ENCODE measurements around the gene ATP6V0B.

ATP6V0B gene

DNA sequence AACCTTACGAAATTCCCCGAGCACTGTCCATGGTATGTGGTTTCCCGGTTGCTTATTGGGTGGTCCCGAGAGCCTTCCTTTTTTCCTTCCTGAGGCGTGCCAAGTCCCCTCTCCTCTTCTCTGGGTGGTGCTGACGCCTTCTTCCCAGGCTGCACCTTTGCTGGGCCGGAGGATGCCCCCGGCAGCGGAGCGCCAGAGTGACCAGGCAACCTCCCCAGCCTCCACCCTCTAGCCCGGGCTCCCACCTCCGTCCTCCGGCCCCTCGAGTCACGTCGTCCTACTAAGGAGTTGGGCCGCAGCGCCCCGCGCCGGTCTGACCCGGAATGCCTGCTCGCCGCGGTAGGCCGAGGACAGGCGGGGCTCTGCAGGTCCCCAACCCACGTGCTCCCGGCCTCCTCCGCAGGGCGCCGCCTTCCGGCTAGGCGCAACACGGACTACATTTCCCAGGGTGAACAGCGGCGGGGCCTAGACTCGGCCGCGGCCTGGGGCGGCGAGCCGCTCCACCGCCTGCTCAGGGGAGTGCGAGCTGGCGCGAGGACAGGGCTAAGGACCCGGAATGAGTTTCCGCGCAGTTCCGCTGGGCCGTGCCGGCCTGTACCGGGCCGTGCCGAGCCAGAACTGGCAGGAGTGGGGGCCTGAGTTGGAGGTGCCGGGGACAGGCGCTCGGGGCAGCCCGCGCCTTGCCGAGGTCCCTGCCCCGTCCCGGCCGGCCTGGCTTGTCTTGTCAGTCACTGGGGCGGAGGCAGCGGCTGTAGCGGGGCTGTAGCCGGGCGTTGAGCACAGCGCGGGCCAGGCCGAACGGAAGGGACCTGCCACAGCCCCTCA is 28.3 kb upstream of the ATP6V0B start, which contains the start of gene IPO13:
IPO13 (plus strand) TSS at position 715 of the 825 bp plus-strand sequence. CDS start 651 bp downstream, outside the sequence.
- DNase-seq = peak; percentile 94

DNA sequence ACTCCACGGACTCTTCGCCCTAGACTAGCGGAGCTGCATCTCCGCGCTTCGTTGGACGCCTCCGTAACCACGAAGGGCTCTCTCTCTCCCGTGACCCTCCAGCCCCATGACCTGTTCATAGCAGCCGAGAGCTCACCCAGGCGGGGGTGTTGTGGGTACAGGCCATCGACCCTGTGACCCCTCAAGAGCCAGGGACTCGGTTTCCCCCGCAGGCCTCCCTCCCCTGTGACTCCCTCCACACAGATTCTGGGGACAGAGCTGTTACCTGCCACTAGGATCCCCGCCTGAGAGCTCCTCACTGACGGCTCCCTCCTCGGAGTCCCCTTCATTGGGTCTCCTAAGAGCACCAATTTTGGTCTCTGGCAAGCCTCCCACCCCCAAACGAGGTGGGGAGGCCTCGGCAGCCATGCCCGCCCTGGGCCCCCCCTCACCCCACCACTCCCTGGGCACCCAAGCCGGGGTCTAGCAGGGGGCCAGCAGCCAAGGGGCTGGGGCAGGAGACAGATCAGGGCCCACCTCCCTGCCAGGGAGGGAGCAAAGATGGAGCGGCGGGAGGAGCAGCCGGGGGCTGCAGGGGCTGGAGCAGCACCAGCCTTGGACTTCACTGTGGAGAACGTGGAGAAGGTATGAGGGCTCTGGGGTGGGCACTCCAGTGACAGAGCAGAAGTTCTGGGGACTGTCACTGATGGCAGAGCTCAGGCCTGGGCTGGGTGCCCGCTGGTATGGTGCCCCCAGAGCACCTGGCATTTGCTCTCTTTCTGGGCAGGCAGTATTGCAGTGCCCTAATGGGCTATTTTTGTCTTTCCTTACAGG is 27.5 kb upstream of the ATP6V0B start:
- no peak for DNase-seq

DNA sequence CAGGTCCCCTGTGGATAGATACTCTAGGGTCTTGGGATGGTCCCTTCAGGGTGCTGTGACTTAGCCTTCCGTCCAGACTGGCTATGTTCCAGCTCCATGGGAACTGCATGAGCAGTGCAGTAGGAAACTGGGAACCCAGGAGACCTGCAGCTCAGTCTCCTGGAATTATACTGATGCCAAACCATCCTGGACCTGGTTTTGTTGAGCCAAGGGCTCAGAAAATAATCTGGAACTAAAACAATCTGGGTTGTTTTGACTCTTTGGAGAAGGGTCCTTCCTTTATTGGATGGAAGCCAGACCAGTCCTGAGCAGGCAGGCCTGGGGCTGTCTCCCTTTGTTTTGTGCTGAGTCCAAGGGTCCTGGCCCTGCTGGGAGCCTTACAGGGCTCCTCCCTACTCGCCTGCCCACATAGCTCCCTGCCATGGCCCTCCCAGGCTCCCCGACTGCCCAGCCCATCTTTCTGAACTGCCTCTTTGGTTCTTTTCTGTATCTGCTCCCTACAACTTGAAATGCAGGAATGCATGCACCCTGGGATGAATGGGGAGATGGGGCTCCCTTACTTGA is 26.8 kb upstream of the ATP6V0B start:
- no peak for DNase-seq

DNA sequence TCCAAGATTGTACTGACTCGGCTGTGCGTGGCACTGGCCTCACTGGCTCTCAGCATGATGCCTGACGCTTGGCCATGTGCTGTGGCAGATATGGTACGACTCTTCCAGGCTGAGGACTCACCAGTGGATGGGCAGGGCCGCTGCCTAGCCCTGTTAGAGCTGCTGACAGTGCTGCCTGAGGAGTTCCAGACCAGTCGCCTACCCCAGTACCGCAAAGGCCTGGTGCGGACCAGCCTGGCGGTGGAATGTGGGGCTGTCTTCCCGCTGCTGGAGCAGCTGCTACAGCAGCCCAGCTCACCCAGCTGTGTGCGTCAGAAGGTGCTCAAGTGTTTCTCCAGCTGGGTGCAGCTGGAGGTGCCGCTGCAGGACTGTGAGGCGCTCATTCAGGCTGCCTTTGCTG is 25.1 kb upstream of the ATP6V0B start:
- DNase-seq = no peak

DNA sequence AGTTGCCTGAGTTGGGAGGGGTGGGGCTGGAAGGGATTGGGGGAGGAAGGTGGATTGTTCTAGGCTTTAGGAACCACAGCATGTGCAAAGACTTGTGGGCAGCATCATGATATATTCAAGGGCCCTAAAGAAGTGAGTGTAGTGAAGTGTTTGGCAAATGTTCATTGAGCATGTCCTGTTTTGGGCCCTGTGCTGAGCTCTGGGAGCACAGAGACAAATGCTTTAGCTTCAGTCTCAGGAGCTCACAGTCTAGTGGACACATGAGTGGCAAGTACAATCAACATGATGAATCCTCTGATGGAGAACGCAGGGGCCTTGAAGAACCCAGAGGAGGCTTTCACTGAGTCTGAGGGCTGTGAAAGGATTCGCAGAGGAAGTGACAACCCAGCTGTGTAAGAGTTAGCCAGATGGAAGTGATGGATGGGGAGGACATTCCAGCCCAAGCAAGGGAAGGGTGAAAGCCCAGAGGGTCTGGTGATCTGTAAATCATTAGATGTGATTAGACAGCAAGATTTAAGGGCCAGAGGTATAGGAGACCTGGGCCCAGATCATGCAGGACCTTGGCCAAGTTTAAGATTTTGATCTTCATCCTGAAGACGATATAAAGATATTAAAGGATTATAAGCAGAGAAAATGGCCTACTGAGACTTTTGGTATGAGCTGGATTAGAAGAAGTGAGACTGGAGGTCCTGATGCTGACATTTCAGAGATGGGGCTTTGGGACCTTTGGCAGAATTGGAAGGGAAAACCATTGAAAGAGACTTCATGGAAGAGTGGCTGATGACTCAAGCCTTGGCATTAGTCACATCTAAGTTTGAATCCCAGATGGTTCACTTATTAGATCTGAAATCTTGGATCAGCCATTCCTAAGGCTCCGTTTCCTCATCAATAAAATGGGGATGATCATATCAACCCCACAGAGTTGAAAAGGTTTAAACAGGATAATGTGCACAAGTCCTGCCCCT is 23.5 kb upstream of the ATP6V0B start:
- no peak for DNase-seq

DNA sequence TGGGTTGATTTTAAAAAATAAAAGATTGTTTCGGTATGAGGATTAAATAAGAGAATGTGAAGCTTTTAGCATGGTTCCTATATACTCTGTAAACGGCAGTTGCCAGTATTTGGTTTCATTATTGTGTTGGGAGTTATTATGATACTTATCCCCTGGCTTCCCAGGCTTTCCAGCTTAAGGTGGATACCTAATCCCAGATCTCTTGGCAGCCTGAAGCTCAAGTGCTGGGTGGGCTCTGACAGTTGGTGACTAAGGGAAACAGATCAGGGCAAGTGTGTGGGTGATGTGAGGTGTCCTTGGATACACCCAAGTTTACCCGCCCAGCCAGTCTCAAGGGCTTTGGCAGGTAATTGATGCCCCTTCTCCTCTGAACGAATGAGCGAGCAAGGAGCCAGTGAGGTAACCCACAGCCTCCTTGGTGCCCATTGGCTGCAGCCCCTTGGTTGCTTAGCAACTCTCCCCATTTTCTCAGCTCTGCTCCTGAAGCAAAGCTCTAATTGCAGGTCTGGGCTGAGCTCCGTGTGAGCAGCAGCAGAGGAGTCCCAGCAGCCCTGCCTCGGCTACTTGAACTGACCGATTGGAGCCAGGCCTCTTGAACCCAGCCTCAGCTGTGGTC is 21.9 kb upstream of the ATP6V0B start:
- DNase-seq = no peak

DNA sequence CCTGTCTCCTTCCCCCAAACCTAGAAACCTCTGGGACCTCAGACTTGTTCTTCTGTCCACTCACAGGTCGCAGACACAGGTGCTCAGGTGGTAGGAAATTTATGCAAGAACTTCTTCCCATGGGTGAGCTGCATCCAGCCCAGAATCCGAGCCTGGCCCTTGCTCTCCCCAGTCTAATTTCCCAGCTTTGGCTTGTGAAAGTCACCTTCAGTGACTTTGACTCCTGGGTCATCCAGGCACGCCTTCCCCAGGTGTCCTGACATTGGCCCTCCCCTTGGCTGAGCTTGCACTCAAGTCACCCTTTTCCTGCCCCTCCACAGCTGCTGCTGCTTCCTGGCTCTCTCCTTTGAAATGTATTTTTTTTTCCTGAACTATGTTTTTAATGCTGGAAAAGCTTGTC is 21.4 kb upstream of the ATP6V0B start:
- DNase-seq = no peak

DNA sequence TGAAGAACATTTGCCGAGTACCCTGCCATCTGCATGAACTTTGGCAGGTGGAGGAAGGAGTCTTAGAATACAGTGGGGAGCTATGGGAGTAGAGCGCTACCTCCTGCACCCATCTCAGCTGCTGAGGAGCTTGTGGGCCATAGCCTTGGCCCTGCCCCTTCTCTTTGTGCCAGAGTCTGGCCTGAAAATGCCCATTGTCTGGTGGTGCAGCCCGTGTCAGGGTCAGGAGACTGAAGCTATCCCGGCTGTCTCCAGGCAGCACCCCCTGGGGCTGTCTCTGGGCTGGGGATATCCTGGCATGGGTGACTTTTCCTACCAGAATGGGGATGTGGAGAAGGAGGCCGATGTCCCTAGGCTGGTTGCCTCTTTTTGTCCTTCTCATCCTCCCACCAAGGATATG is 20.7 kb upstream of the ATP6V0B start:
- DNase-seq = no peak

DNA sequence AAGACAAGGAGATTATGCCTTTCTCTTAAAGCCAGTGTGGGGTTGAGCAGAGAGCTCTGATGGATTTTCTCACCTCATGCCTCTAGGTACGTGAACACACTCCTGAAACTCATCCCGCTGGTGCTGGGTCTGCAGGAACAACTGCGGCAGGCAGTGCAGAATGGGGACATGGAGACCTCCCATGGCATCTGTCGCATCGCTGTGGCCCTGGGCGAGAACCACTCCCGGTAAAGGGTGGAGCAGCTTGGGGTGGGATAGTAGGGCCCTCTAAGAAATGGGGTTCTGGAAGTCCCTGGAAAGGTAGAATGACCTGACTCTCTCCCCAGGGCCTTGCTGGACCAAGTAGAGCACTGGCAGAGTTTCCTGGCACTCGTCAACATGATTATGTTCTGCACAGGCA is 18.5 kb upstream of the ATP6V0B start:
- DNase-seq = no peak

DNA sequence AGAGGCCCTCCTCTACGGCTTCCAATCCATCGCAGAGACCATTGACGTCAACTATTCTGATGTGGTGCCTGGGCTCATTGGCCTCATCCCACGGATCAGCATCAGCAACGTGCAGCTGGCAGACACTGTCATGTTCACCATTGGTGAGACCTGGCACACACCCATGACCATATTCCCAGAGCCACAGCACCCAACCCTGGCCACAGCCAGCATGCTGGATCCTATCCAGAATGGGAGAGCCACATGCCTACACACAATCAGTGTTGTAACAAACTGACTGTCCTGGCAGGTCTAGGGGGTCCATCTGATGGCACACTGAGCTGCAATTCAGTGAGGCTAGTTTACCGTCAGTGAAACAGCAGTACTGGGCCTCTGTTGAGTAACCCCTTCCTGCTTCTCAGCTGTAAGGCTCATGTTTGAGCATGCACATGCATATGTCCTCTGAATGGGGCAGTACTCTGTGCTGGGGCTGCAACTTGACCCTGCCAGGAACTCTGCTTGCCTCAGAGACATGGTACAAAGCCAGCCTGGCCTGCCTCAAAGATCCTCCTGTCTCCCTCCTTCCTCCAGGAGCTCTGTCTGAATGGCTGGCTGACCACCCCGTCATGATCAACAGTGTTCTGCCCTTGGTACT is 17.2 kb upstream of the ATP6V0B start:
- DNase-seq = no peak

DNA sequence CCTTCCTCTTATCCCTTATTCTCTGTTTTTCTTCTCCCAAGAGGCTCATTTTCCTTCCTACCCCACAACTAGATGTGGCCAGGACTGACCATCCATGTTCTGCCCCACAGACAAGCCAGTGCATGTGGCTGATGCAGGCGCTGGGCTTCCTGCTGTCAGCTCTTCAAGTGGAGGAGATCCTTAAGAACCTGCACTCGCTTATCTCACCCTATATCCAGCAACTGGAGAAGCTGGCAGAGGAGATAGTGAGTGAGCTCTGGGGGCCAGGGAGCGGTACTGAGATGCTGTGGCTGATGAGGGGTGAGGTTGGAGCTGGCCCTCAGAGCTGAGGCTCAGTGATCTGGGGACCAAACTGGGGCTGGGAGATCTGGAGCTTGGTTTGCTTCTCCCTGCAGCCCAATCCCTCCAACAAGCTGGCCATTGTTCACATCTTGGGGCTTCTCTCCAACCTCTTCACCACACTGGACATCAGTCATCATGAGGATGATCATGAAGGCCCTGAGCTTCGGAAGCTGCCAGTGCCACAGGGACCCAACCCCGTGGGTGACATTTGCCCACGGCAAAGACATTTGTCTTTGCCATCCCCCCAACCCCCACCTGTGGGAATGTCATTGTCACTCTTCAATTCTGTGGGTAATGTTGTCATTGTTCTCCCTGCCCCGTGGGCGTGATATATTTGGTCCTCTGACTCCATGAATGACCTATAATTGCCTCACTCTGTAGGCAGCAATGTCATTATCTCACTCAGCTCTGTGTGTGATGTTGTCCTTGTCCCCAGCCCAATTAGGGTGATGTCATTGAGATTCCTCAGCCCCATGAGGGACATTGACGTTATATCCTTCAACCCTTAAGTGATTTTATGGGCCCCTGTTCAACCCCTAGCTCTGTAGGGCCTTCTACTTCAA is 16.2 kb upstream of the ATP6V0B start:
- DNase-seq = no peak

DNA sequence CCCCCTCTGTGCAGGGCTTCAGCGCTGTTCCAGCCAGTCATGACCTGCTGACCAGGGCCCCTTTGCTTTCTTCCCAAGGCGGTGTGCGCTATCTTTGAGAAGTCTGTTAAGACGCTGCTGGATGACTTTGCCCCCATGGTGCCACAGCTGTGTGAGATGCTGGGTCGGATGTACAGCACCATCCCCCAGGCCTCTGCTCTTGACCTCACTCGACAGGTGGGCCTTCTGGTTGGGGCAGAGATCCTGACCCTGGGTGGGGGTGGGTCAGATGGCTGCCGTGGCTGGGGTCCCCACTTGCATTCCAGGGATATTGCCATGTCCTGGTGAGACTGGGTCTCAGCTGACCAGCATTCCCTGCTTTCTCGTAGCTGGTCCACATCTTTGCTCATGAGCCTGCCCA is 14.0 kb upstream of the ATP6V0B start:
- no peak for DNase-seq

DNA sequence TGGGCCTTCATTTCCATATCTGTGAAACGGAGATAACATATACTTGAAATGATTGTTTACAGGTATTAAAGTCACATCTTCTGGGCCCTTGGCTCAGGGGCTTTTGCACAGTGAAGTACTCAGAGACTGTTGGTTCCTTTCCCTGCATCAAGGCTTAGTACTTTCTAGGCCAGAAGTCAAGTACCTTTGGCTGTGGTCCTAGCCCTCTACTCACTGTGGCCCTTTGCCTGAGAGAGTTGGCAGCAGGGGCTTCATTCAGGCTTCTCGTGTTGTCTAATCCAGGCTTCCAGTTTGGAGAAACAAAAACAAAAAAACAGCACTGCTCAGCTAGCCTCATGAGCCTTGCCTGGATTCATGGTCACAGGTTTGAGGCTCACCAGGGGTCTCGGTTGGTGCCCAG is 13.1 kb upstream of the ATP6V0B start:
- DNase-seq = no peak

DNA sequence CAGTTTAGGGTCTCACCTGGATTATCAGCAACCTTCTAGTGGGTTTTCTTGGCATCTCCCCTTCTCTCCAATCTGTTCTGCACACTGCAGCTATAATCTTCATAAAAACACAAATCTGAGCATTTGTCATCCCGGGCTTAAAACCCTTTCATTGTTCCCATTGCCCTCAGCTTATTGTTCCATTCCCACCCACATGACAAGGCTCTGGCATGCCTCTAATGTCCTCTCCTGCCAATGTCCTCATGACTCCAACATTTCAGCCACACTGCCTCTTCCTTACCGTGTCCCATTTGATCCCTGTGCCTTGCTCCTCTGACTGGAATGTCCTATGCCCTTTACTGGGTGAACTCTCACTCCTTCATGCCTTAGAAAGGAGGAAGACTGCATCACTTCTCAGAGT is 12.4 kb upstream of the ATP6V0B start:
- no peak for DNase-seq

DNA sequence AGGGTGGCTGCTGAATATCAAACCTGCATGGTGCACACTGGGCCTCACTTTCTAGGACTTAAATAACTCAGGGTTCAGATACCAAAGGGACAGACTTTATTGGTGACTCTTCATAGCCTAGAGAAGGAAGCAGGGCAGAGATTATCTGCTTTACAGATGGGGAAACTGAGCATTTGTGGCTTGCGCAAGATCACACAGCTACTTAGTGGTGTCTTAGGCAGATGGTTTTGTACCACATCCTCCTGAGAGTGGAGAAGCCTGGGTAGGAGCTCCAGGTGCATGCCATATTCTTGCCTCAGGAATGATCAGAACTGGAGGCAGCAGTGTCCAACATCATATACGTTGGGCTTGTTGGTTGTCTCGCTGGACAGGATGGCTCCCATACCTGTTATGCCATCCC is 11.8 kb upstream of the ATP6V0B start:
- DNase-seq = no peak

DNA sequence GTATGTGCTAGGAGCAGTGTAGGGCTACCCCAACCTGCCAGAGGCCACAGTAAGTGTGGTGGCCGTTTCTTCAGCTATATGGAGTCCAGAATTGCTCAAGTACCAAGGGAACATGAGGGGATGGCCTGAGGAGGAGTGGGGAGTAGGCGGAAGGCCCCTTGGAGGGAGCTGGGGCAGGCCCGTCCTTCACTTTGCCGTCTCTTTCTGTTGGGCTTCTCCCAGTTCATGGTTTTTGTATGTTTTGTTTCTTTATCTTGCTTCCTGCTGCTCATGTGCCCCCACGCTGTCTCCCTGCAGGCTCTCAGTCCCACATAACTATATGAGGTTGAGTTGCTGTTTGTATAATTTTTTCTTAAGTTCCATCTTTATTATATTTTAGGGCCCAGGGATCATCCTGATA is 10.9 kb upstream of the ATP6V0B start:
- DNase-seq = no peak

DNA sequence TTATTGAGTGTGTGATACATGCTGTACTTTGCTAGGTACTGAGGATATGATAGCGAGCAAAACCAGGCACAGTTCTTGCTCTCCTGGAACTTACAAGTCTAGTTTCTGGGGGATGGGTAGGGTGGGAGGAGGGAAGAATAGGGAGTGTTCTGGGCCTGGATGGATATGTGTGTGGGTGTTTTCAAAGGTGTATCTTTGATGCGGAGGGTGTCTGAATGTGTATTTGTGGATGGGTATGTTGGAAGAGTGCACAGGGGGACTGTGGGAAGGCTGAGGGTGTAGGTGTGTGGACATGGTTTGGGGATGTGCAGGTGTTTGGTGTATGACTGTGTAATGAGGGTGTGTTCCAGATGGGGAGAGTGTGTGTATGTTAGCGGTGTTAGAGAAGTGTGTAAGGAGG is 9.4 kb upstream of the ATP6V0B start:
- DNase-seq = no peak

DNA sequence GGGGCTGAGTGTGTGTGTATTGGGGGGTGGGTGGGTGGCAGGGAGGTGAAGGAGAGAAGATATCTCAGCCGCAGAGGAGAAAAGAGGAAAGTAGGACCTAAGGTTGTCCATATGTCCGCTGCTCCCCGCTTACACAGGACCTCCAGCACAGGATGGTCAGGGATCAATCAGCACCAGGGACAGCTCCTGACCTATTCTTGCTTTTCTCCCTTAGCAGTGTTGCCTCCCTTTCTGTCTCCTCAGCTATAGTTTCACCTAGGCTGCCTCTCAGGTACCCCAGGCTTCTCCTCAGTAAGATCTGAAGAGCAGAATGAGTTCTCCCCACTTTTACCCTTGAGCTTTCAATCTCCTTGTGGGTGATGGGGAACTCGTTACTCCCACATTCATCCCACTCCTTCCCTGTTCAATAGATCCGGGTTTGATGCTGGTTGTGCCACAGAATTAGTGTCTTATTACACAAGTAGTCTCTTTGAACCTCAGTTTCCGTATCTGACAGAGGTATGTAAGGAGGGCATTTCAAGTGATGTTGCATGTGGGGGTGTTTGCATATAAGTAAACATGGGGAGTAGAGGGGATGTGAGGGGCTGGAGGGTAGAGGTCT is 6.3 kb upstream of the ATP6V0B start:
- no peak for DNase-seq

DNA sequence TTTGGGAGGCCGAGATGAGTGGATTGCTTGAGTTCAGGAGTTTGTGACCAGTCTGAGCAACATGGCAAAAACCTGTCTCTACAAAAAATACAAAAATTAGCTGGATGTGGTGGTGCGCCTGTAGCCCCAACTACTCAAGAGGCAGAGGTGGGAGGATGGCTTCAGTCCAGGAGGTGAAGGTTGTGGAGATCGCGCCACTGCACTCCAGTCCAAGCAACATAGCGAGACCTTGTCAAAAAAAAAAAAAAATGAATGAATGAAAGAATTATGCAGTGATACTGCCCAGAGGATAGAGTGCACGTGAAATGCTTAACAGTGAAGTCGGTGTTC is 5.4 kb upstream of the ATP6V0B start:
- no peak for DNase-seq

Data from central memory CD4-positive, alpha-beta T cell (primary cell).